Thyroid gland (tissue), 4 donors: ENCODE data around the gene SRD5A3.

Source experiments
- POLR2A ChIP-seq, 2 donors: fragments of 450-650 bp; IDR thresholded peaks; one replicate each; pipeline ENCODE4 v1.6.1; 2017; ENCODE audit warnings: antibody characterized with exemption in 2 of 2, mild to moderate bottlenecking in 2 of 2, moderate library complexity in 1 of 2
- TF ChIP-seq, protein P1 (sequence below), 6 experiments: fragments of 200-600 bp in 3 of 6; fragments of 450-650 bp in 3 of 6; sonication (generic) in 3 of 6; IDR thresholded peaks; one replicate each; pipeline ENCODE4 v1.5.1; 2016 to 2019; ENCODE audit warnings: antibody characterized with exemption in 6 of 6, mild to moderate bottlenecking in 2 of 6, inconsistent platforms in 1 of 6, moderate library complexity in 1 of 6

DNA sequence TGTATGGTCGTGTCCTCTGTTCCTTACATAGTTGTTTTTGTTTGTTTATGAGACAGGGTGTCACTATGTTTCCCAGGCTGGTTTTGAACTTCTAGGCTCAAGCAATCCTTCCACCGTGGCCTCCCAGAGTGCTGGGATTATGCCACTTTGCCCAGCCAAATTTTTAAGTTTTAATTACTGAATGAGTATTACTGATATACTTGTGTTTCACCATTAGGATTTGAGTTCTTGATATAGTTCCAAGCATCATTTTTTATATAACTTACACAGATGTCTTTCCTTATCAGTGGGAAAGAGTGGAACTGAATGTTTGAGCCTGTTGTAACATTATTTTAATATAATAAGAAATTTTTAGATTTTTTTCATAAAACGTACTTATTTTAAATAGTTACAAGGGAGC lies 70.1 kb downstream of the SRD5A3 start:
- TF ChIP-seq, protein P1, sequence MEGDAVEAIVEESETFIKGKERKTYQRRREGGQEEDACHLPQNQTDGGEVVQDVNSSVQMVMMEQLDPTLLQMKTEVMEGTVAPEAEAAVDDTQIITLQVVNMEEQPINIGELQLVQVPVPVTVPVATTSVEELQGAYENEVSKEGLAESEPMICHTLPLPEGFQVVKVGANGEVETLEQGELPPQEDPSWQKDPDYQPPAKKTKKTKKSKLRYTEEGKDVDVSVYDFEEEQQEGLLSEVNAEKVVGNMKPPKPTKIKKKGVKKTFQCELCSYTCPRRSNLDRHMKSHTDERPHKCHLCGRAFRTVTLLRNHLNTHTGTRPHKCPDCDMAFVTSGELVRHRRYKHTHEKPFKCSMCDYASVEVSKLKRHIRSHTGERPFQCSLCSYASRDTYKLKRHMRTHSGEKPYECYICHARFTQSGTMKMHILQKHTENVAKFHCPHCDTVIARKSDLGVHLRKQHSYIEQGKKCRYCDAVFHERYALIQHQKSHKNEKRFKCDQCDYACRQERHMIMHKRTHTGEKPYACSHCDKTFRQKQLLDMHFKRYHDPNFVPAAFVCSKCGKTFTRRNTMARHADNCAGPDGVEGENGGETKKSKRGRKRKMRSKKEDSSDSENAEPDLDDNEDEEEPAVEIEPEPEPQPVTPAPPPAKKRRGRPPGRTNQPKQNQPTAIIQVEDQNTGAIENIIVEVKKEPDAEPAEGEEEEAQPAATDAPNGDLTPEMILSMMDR (IDR thresholded peaks at IDR 0.05): no peak
- TF ChIP-seq POLR2A (IDR thresholded peaks at IDR 0.05): no peak
